Measurements from ENCODE around the gene TMOD3. TPM values are rescaled to one million over a fixed set of nuclear protein-coding genes. Genes with fewer than 3 reads are reported as not detected.

Gene TMOD3
- total and polyA plus RNA-seq, 2 of the 8 experiments (the other 6 are each of a cell fraction or from before 2014, with no cell fraction given), result 3.9 to 29.0 TPM

DNA sequence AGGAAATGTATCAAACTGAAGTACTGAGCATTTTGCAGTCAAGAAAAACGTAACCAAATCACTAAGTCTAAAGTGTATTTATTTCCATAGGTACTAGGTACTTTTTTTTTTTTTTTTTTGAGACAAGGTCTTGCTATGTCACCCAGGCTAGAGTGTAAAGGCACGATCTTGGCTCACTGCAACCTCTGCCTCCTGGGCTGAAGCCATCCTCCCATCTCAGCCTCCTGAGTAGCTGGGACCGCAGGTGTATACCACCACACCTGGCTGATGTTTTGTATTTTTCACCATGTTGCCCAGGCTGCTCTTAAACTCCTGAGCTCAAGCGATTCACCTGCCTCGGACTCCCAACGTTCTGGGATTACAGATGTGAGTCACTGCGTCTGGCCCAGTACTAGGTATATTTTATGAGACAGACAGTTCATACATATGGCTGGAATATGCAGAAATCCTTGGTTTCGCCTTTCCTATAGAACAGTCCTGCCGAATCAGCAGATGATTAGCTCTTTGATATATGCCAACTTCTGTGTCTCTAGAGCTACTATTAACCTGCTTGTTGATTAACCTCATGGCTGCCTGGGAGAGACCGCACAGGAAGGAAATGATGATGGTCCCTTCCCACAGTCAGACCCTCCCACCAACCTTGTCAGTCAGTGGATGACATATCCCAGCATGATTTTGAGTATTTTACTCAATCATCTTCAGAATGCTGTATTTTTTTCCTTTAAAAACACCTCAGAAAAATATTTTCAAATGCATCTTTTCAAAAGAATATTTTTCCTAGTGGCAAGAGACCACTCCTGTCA is 32.3 kb downstream of the TMOD3 start:
- no peak overlapping the region for H3K27ac ChIP-seq (ENCODE audit: low read depth, low read length)
- no peak overlapping the region for H2BK15ac ChIP-seq (ENCODE audit: low read length)
- POLR2A ChIA-PET (ENCODE audit: partially characterized antibody), result interaction anchor here (1.2 kb wide), 1 partner anchor 10 kb away, joined by 3 read pairs; no protein-coding TSS in a partner anchor
- no peak overlapping the region for H4K8ac ChIP-seq (ENCODE audit: extremely low read depth, insufficient read depth, low read length)
- H3K9me3 ChIP-seq (ENCODE audit: insufficient read depth in 2 of 2, low read depth in 1 of 2, low read length in 1 of 2), result no peaks in the 10 kb centered on the region
- no peaks in the 10 kb centered on the region for H3K27me3 ChIP-seq (replicated peaks in 1 of 4; ENCODE audit: control insufficient read depth in 3 of 4, extremely low read depth in 1 of 4, insufficient read depth in 3 of 4, low read length in 3 of 4)
- H2AFZ ChIP-seq (ENCODE audit: low read length), result no peak overlapping the region
- no peak overlapping the region for H3K23ac ChIP-seq (ENCODE audit: insufficient read length)
- FAIRE-seq (no peak), DNase-seq (ENCODE audit: low read depth in 1 of 2, low spot score in 2 of 2) (no peak)
- CTCF ChIA-PET (ENCODE audit: partially characterized antibody), result interaction anchor here (0.6 to 1.9 kb wide), 5 partner anchors 9 to 1790 kb away, joined by 3 to 6 read pairs (median 3); no protein-coding TSS in a partner anchor
- no peak overlapping the region for H3K4ac ChIP-seq (replicated peaks; ENCODE audit: insufficient read length, low read depth, low read length)
- no peak overlapping the region for H3K18ac ChIP-seq (ENCODE audit: extremely low read depth, low read length)
- peaks cover 0 to 11% (median 7%) of the 10 kb centered on the region in 4 experiments; a peak in 5 of 7 replicates for H3K4me1 ChIP-seq (replicated peaks in 1 of 4; ENCODE audit: control insufficient read depth in 3 of 4, insufficient read depth in 4 of 4, low read length in 3 of 4)
- H2BK5ac ChIP-seq (ENCODE audit: low read depth, low read length), result no peak overlapping the region
- no peaks in the 10 kb centered on the region for H3K79me1 ChIP-seq (ENCODE audit: low read depth, low read length)
- no peaks in the 10 kb centered on the region; a peak in 2 of 8 replicates for H3K36me3 ChIP-seq (ENCODE audit: control insufficient read depth in 2 of 4, insufficient read depth in 4 of 4, low read length in 3 of 4)
- no peak overlapping the region for H2BK120ac ChIP-seq (replicated peaks; ENCODE audit: low read depth, low read length)
- no peaks in the 10 kb centered on the region for H4K20me1 ChIP-seq (replicated peaks in 1 of 2; ENCODE audit: control insufficient read depth in 1 of 2, insufficient read depth in 2 of 2, low read length in 2 of 2)
- H3K56ac ChIP-seq (replicated peaks; ENCODE audit: insufficient read length, low read depth, low read length), result no peak overlapping the region
- no peak overlapping the region for H4K5ac ChIP-seq (ENCODE audit: insufficient read length, low read depth, low read length)
- H3K4me3 ChIP-seq (ENCODE audit: extremely low read depth in 1 of 4, insufficient read depth in 2 of 4, low read depth in 3 of 4, low read length in 4 of 4), result no peak overlapping the region
- no peak for TF ChIP-seq TCF12 (IDR thresholded peaks at IDR 0.05; ENCODE audit: low read depth, low read length)
- no peak for TF ChIP-seq BRCA1 (IDR thresholded peaks at IDR 0.05; ENCODE audit: low read depth, low read length)
- H3K4me2 ChIP-seq (ENCODE audit: insufficient read depth in 1 of 2, low read depth in 2 of 2, low read length in 2 of 2), result no peak overlapping the region
- H2BK12ac ChIP-seq (ENCODE audit: low read depth, low read length), result no peak overlapping the region
- no peak overlapping the region for H3K9ac ChIP-seq (replicated peaks in 1 of 4; ENCODE audit: extremely low read depth in 1 of 4, low read depth in 3 of 4, low read length in 3 of 4)
- H3K23me2 ChIP-seq (ENCODE audit: low read depth, low read length), result no peaks in the 10 kb centered on the region
- no peaks in the 10 kb centered on the region; a peak in 1 of 4 replicates for H3K79me2 ChIP-seq (ENCODE audit: control insufficient read depth in 1 of 2, insufficient read depth in 2 of 2, low read length in 2 of 2)
- no peak overlapping the region for H4K91ac ChIP-seq (replicated peaks; ENCODE audit: insufficient read length, low read length)
- 83% methylated on average over 10 of the region's 10 CpGs; no CpG with 5 or more reads in 1 of the 2 experiments for WGBS, 2 experiments (ENCODE audit: extremely low coverage in 1 of 2, insufficient coverage in 1 of 2, insufficient read length in 1 of 2, insufficient replicate concordance in 2 of 2, low coverage in 1 of 2, low lambda C conversion rate in 2 of 2, missing lambda C conversion rate in 1 of 2)
- H2AK5ac ChIP-seq (ENCODE audit: low read depth, low read length), result no peak overlapping the region
- H3K14ac ChIP-seq (ENCODE audit: insufficient read length), result no peak overlapping the region
- no peak overlapping the region for H2BK20ac ChIP-seq (ENCODE audit: low read length)
